Measurements from ENCODE around the gene UNC5A.

Gene UNC5A

GRCh38 chr5:176819476-176819875 lies 9.1 kb downstream of the UNC5A start:
- Mint-ChIP-seq H3K27ac (no peak overlapping the region), H3K4me1 (peaks cover 5% of the 10 kb centered on the region), H3K4me3 (no peak overlapping the region), H3K9me3 (no peaks in the 10 kb centered on the region), H3K27me3 (ENCODE audit: low read depth, poor library complexity) (peaks cover 97% of the 10 kb centered on the region), H3K36me3 (ENCODE audit: low read depth) (no peaks in the 10 kb centered on the region)
- no peak for DNase-seq
- TF ChIP-seq CTCF (IDR thresholded peaks at IDR 0.05), result no peak

- no peak for DNase-seq
- Mint-ChIP-seq H3K9me3 (no peaks in the 10 kb centered on the region), H3K27ac (no peak overlapping the region), H3K36me3 (ENCODE audit: low read depth) (no peaks in the 10 kb centered on the region), H3K4me3 (no peak overlapping the region), H3K4me1 (peaks cover 5% of the 10 kb centered on the region), H3K27me3 (ENCODE audit: low read depth, poor library complexity) (peaks cover 96% of the 10 kb centered on the region)
- TF ChIP-seq CTCF (IDR thresholded peaks at IDR 0.05), result no peak
Measured at GRCh38 chr5:176820937-176821336, 10.6 kb downstream of the UNC5A start.

- Mint-ChIP-seq H3K27me3 (ENCODE audit: low read depth, poor library complexity) (peaks cover 93% of the 10 kb centered on the region), H3K4me1 (peaks cover 5% of the 10 kb centered on the region), H3K27ac (no peak overlapping the region), H3K4me3 (no peak overlapping the region), H3K36me3 (ENCODE audit: low read depth) (no peaks in the 10 kb centered on the region), H3K9me3 (no peaks in the 10 kb centered on the region)
- TF ChIP-seq CTCF (IDR thresholded peaks at IDR 0.05), result no peak
- no peak for DNase-seq
Measured at GRCh38 chr5:176821441-176821840, 11.1 kb downstream of the UNC5A start.

- Mint-ChIP-seq H3K9me3 (no peaks in the 10 kb centered on the region), H3K4me3 (no peak overlapping the region), H3K36me3 (ENCODE audit: low read depth) (no peaks in the 10 kb centered on the region), H3K27ac (no peak overlapping the region), H3K4me1 (no peaks in the 10 kb centered on the region), H3K27me3 (ENCODE audit: low read depth, poor library complexity) (peaks cover 93% of the 10 kb centered on the region)
- TF ChIP-seq CTCF (IDR thresholded peaks at IDR 0.05), result no peak
- no peak for DNase-seq
Measured at GRCh38 chr5:176822041-176822792, 11.9 kb downstream of the UNC5A start.

- Mint-ChIP-seq H3K9me3 (no peaks in the 10 kb centered on the region), H3K36me3 (ENCODE audit: low read depth) (no peaks in the 10 kb centered on the region), H3K27ac (no peak overlapping the region), H3K27me3 (ENCODE audit: low read depth, poor library complexity) (peaks cover 94% of the 10 kb centered on the region), H3K4me3 (no peak overlapping the region), H3K4me1 (no peaks in the 10 kb centered on the region)
- DNase-seq, result no peak
- TF ChIP-seq CTCF (IDR thresholded peaks at IDR 0.05), result no peak
Measured at GRCh38 chr5:176822793-176823481, 12.6 kb downstream of the UNC5A start.
